GM23338 (cell line): Measurements from ENCODE around the gene MCC. TPM values are rescaled to one million over a fixed set of nuclear protein-coding genes. Genes with fewer than 3 reads are reported as not detected.

Experiments
- ATAC-seq: fragments of 200-7000 bp; cut with Tn5 transposase; 3 replicates; pipeline ENCODE4 v1.9.1; 2020
- DNase-seq: peaks from one replicate; pipeline ENCODE4 v3.0.0-alpha.2; 2015; ENCODE audit warnings: low spot score
- H2AFZ ChIP-seq: fragments of 200-600 bp; sonication (generic); 2 replicates; pipeline ENCODE4 v1.8.0; 2016; ENCODE audit warnings: antibody characterized with exemption, mild to moderate bottlenecking, moderate library complexity
- H3F3A ChIP-seq: fragments of 200-600 bp; sonication (generic); replicated peaks from 2 replicates; pipeline ENCODE4 v1.8.0; 2017; ENCODE audit warnings: antibody characterized with exemption, mixed run types, low read depth
- H3K27ac ChIP-seq: fragments of 200-600 bp; sonication (generic); 2 replicates; pipeline ENCODE4 v1.6.1; 2016; ENCODE audit warnings: low read depth
- H3K27me3 ChIP-seq: fragments of 200-600 bp; sonication (generic); 2 replicates; pipeline ENCODE4 v1.8.0; 2016; ENCODE audit warnings: mild to moderate bottlenecking, mixed run types, moderate library complexity; ENCODE audit not compliant: insufficient read depth
- H3K36me3 ChIP-seq: fragments of 200-600 bp; sonication (generic); 2 replicates; pipeline ENCODE4 v1.8.0; 2016; ENCODE audit warnings: mild to moderate bottlenecking; ENCODE audit not compliant: insufficient read depth
- H3K4me1 ChIP-seq: fragments of 200-600 bp; sonication (generic); 2 replicates; pipeline ENCODE4 v1.8.0; 2016; ENCODE audit warnings: mild to moderate bottlenecking, moderate library complexity; ENCODE audit not compliant: insufficient read depth
- H3K4me2 ChIP-seq: fragments of 200-600 bp; sonication (generic); 2 replicates; pipeline ENCODE4 v1.7.1; 2017; ENCODE audit warnings: mixed run types
- H3K4me3 ChIP-seq: fragments of 200-600 bp; sonication (generic); 2 replicates; pipeline ENCODE4 v1.6.1; 2016; ENCODE audit warnings: mixed run types
- H3K79me2 ChIP-seq: fragments of 200-600 bp; sonication (generic); replicated peaks from 2 replicates; pipeline ENCODE4 v1.8.0; 2017; ENCODE audit warnings: mild to moderate bottlenecking; ENCODE audit not compliant: insufficient read depth
- H3K9me2 ChIP-seq: fragments of 200-600 bp; sonication (generic); 2 replicates; pipeline ENCODE4 v1.8.0; 2017; ENCODE audit not compliant: insufficient read depth
- H4K20me1 ChIP-seq: fragments of 200-600 bp; sonication (generic); replicated peaks from 2 replicates; pipeline ENCODE4 v1.8.0; 2017; ENCODE audit warnings: mild to moderate bottlenecking; ENCODE audit not compliant: insufficient read depth
- H3K27ac Mint-ChIP-seq: 2 replicates; pipeline ENCODE4 v1.8.0; 2020; ENCODE audit warnings: inconsistent platforms, mild to moderate bottlenecking, moderate library complexity, mixed read lengths
- H3K27me3 Mint-ChIP-seq: 3 replicates; pipeline ENCODE4 v1.8.0; 2022; ENCODE audit warnings: low read depth, mild to moderate bottlenecking, moderate library complexity, mixed read lengths, inconsistent platforms; ENCODE audit not compliant: insufficient read depth, poor library complexity
- H3K36me3 Mint-ChIP-seq: 3 replicates; pipeline ENCODE4 v1.8.0; 2021; ENCODE audit warnings: low read depth, mild to moderate bottlenecking, inconsistent platforms, moderate library complexity, mixed read lengths
- H3K4me1 Mint-ChIP-seq: 3 replicates; pipeline ENCODE4 v1.8.0; 2020; ENCODE audit warnings: mild to moderate bottlenecking, inconsistent platforms, mixed read lengths
- H3K4me3 Mint-ChIP-seq: 3 replicates; pipeline ENCODE4 v1.8.0; 2021; ENCODE audit warnings: moderate library complexity, mild to moderate bottlenecking, inconsistent platforms, mixed read lengths
- H3K9me3 Mint-ChIP-seq: 3 replicates; pipeline ENCODE4 v1.8.0; 2020; ENCODE audit warnings: moderate library complexity, mild to moderate bottlenecking, inconsistent platforms, mixed read lengths
- ETS1 ChIP-seq: IDR thresholded peaks from 2 replicates; pipeline ENCODE4 v1.6.1; 2016; ENCODE audit warnings: antibody characterized with exemption
- EZH2 ChIP-seq: fragments of 200-600 bp; sonication (generic); IDR thresholded peaks from one replicate; pipeline ENCODE4 v1.8.0; 2017; ENCODE audit warnings: antibody characterized with exemption, mild to moderate bottlenecking, low read depth; ENCODE audit not compliant: unreplicated experiment
- EZH2phosphoT487 ChIP-seq: fragments of 200-600 bp; sonication (generic); IDR thresholded peaks from one replicate; pipeline ENCODE4 v1.8.1; 2018; ENCODE audit warnings: antibody characterized with exemption; ENCODE audit not compliant: unreplicated experiment
- JUNB ChIP-seq: IDR thresholded peaks from one replicate; pipeline ENCODE4 v1.6.1; 2016; ENCODE audit warnings: antibody characterized with exemption; ENCODE audit not compliant: unreplicated experiment
- POLR2AphosphoS5 ChIP-seq: IDR thresholded peaks from 2 replicates; pipeline ENCODE4 v1.6.1; 2016; ENCODE audit warnings: antibody characterized with exemption, low read depth
- ZNF114 ChIP-seq: fragments of 250-450 bp; sonication (Bioruptor Pico); IDR thresholded peaks from 2 replicates; pipeline ENCODE4 v1.5.0; 2020; ENCODE audit warnings: mild to moderate bottlenecking, moderate library complexity
- ZNF331 ChIP-seq: fragments of 250-450 bp; sonication (Bioruptor Pico); IDR thresholded peaks from 2 replicates; pipeline ENCODE4 v1.5.0; 2020; ENCODE audit warnings: low read depth, mild to moderate bottlenecking, moderate library complexity
- polyA plus RNA-seq: library from polyadenylated mRNA; unstranded; fragments of >200 nt; fragmentation: Nextera tagmentation; extraction: Ambion mirVana; gene quantifications from 2 replicates; pipeline ENCODE4 v1.2.1, GENCODE V29; 2016
- total RNA-seq: library from RNA; depleted of rRNA; stranded (reverse); fragments of >200 nt; shearing (Covaris generic); gene quantifications from 2 replicates; pipeline ENCODE4 v1.2.3, GENCODE V29; 2014
- TF ChIP-seq, protein P1 (sequence below): fragments of 250-450 bp; sonication (Bioruptor Pico); IDR thresholded peaks from 2 replicates; pipeline ENCODE4 v1.5.0; 2020; ENCODE audit warnings: mild to moderate bottlenecking, moderate library complexity

MCC gene
- total and polyA plus RNA-seq, 2 experiments from 2014 or later = 3.8 to 10.1 TPM

DNA sequence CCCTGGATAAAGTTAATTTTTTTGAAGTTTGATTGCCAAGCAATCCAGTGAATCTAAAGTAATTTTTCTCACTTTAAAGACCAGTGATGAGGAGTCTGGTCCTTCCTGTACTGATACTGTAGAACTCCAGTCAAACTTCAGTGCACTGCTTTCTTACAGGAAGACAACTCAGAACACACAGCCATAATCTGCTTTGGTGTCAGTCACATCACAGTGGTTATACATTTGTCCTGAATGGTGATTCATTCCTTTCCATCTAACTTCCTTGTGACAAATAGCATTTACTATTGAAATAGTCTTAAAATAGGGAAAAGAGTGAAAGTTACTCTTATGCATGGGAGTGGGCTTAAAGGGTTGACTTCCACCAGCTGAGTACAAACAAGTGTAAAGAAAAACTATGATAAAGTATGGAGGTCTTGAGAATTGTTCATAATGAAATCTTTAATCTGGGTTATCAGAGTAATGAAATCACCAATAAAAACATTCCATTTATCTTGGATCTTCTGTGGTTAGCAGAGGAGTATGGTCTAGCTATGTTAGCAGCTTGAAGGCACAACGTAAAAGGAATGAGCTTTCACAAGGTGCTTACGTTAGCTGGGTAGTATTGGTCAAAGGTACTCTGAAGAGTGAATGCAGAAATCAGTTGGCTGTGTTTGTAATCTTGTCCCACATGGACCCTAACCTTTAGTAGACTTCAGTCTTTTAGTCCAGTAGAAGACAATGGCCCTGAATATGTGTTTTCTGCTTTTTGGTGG, 470.2 kb downstream of the MCC start (continued):
- TF ChIP-seq, protein P1, sequence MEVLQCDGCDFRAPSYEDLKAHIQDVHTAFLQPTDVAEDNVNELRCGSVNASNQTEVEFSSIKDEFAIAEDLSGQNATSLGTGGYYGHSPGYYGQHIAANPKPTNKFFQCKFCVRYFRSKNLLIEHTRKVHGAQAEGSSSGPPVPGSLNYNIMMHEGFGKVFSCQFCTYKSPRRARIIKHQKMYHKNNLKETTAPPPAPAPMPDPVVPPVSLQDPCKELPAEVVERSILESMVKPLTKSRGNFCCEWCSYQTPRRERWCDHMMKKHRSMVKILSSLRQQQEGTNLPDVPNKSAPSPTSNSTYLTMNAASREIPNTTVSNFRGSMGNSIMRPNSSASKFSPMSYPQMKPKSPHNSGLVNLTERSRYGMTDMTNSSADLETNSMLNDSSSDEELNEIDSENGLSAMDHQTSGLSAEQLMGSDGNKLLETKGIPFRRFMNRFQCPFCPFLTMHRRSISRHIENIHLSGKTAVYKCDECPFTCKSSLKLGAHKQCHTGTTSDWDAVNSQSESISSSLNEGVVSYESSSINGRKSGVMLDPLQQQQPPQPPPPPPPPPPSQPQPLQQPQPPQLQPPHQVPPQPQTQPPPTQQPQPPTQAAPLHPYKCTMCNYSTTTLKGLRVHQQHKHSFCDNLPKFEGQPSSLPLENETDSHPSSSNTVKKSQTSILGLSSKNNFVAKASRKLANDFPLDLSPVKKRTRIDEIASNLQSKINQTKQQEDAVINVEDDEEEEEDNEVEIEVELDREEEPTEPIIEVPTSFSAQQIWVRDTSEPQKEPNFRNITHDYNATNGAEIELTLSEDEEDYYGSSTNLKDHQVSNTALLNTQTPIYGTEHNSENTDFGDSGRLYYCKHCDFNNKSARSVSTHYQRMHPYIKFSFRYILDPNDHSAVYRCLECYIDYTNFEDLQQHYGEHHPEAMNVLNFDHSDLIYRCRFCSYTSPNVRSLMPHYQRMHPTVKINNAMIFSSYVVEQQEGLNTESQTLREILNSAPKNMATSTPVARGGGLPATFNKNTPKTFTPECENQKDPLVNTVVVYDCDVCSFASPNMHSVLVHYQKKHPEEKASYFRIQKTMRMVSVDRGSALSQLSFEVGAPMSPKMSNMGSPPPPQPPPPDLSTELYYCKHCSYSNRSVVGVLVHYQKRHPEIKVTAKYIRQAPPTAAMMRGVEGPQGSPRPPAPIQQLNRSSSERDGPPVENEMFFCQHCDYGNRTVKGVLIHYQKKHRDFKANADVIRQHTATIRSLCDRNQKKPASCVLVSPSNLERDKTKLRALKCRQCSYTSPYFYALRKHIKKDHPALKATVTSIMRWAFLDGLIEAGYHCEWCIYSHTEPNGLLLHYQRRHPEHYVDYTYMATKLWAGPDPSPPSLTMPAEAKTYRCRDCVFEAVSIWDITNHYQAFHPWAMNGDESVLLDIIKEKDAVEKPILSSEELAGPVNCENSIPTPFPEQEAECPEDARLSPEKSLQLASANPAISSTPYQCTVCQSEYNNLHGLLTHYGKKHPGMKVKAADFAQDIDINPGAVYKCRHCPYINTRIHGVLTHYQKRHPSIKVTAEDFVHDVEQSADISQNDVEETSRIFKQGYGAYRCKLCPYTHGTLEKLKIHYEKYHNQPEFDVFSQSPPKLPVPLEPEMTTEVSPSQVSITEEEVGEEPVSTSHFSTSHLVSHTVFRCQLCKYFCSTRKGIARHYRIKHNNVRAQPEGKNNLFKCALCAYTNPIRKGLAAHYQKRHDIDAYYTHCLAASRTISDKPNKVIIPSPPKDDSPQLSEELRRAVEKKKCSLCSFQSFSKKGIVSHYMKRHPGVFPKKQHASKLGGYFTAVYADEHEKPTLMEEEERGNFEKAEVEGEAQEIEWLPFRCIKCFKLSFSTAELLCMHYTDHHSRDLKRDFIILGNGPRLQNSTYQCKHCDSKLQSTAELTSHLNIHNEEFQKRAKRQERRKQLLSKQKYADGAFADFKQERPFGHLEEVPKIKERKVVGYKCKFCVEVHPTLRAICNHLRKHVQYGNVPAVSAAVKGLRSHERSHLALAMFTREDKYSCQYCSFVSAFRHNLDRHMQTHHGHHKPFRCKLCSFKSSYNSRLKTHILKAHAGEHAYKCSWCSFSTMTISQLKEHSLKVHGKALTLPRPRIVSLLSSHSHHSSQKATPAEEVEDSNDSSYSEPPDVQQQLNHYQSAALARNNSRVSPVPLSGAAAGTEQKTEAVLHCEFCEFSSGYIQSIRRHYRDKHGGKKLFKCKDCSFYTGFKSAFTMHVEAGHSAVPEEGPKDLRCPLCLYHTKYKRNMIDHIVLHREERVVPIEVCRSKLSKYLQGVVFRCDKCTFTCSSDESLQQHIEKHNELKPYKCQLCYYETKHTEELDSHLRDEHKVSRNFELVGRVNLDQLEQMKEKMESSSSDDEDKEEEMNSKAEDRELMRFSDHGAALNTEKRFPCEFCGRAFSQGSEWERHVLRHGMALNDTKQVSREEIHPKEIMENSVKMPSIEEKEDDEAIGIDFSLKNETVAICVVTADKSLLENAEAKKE (CRISPR knock-in tag) = no peak
- TF ChIP-seq POLR2AphosphoS5 (no peak), ETS1 (no peak), ZNF331 (no peak)

DNA sequence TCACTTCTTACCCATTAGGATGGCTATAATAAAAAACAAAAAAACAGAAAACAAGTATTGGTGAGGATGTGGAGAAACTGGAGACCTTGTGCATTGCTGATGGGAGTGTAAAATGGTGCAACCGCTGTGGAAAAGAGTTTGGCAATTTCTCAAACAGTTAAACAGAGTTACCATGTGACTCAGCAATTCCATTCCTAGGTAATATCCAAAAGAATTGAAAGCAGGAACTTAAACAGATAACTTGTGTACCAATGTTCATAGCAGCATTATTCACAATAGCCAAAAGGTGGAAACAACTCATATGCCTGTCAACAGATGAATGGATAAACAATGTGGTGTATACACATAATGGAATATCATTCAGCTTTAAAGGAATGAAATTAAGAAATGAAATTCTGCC, 482.8 kb downstream of the MCC start:
- H3K4me1 ChIP-seq = no peaks in the 10 kb centered on the region
- Mint-ChIP-seq H3K9me3 (no peaks in the 10 kb centered on the region), H3K4me3 (no peak overlapping the region), H3K27me3 (no peaks in the 10 kb centered on the region), H3K36me3 (peaks cover 70% of the 10 kb centered on the region), H3K4me1 (no peaks in the 10 kb centered on the region), H3K27ac (peak overlapping the region; percentile 14)
- no peaks in the 10 kb centered on the region for H3F3A ChIP-seq
- DNase-seq (no peak), ATAC-seq (no peak)
- no peak overlapping the region for H3K4me2 ChIP-seq
- peaks cover 4% of the 10 kb centered on the region for H3K79me2 ChIP-seq
- no peaks in the 10 kb centered on the region for H3K9me2 ChIP-seq
- no peak overlapping the region for H3K4me3 ChIP-seq
- H2AFZ ChIP-seq = no peak overlapping the region
- no peak overlapping the region for H3K27ac ChIP-seq
- no peaks in the 10 kb centered on the region for H3K27me3 ChIP-seq
- no peaks in the 10 kb centered on the region; the same call in 1 of the 2 replicates for H4K20me1 ChIP-seq
- H3K36me3 ChIP-seq = peaks cover 51% of the 10 kb centered on the region
- TF ChIP-seq JUNB (no peak), EZH2 (no peak), ZNF114 (CRISPR knock-in tag) (no peak), EZH2phosphoT487 (no peak)
- TF ChIP-seq, protein P1 (CRISPR knock-in tag) = no peak
